Stimulated activated memory B cell treated with anti-CD40 and anti-IgM and Interleukin-4, amounts not matched to agents 10 μg/mL and 1 μg/mL and 100 μg/mL, for 72 hours (primary cell): ENCODE results near the gene KCNK13.
A peak's percentile ranks its signal among the peaks of the same experiment; 100 is the strongest.
"Not testable (repeated sequence)": the region's sequence is repeated elsewhere in the genome, so short reads cannot be mapped to it uniquely, and the experiment has no call there.

Experiments
- ATAC-seq: fragments of 150-1000 bp; cut with Tn5 transposase; 2 replicates; pipeline ENCODE4 v1.10.0; 2021
- H3K27ac Mint-ChIP-seq: one replicate; pipeline ENCODE4 v1.8.0; 2022; ENCODE audit warnings: mild to moderate bottlenecking, mixed read lengths
- H3K27me3 Mint-ChIP-seq: one replicate; pipeline ENCODE4 v1.8.0; 2022; ENCODE audit warnings: mixed read lengths
- H3K36me3 Mint-ChIP-seq: one replicate; pipeline ENCODE4 v1.8.0; 2022; ENCODE audit warnings: mixed read lengths
- H3K4me1 Mint-ChIP-seq: one replicate; pipeline ENCODE4 v1.8.0; 2022; ENCODE audit warnings: mixed read lengths
- H3K4me3 Mint-ChIP-seq: one replicate; pipeline ENCODE4 v1.8.0; 2022; ENCODE audit warnings: mild to moderate bottlenecking, moderate library complexity, mixed read lengths
- H3K9me3 Mint-ChIP-seq: one replicate; pipeline ENCODE4 v1.8.0; 2022; ENCODE audit warnings: mixed read lengths

KCNK13 gene

DNA sequence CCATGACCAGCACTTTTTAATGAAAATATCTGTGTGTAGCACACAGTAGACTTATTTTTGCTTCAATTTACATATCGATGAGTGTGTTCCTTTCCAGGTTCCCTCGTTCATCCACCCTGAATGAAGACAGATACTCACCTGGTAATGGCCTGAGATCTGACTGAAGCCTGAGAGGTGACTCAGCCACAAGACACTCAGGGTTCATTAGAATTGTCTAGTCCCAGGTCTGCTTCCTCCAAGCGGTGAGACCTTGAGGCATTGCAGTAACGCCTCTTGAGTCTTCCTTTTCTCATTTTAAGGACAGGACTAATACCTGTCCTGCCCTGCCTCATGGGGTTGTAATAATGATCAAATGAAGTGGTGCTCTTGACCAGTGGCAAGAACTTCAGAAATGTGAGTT lies 11.5 kb upstream of the KCNK13 start:
- peaks cover 44% of the 10 kb centered on the region for H3K27me3 Mint-ChIP-seq
- no peak for ATAC-seq
- H3K27ac Mint-ChIP-seq = no peak overlapping the region
- H3K4me3 Mint-ChIP-seq = no peak overlapping the region
- no peaks in the 10 kb centered on the region for H3K4me1 Mint-ChIP-seq
- H3K9me3 Mint-ChIP-seq = no peaks in the 10 kb centered on the region
- H3K36me3 Mint-ChIP-seq = peaks cover 13% of the 10 kb centered on the region

DNA sequence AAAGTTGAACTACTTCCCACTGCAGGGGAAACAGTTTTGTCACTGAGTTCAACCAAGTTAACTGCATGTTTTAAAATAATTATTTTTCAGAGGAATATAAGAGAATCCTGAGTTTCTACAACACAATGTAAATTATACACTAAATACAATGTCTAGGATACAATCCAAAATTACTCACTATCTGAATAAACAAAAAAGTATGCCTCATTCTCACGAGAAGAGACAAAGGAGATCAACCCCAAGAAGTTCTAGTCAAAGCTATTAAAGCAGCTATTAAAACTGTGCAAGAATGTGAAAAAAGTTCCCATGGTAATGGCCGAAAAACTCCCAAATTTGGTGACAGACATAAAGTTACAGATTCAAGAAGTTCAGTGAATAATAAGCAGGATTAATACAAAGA lies 8.8 kb upstream of the KCNK13 start:
- Mint-ChIP-seq H3K27ac (no peak overlapping the region), H3K9me3 (no peaks in the 10 kb centered on the region), H3K27me3 (peaks cover 69% of the 10 kb centered on the region), H3K4me3 (no peak overlapping the region), H3K36me3 (peaks cover under 1% of the 10 kb centered on the region), H3K4me1 (no peaks in the 10 kb centered on the region)
- no peak for ATAC-seq

DNA sequence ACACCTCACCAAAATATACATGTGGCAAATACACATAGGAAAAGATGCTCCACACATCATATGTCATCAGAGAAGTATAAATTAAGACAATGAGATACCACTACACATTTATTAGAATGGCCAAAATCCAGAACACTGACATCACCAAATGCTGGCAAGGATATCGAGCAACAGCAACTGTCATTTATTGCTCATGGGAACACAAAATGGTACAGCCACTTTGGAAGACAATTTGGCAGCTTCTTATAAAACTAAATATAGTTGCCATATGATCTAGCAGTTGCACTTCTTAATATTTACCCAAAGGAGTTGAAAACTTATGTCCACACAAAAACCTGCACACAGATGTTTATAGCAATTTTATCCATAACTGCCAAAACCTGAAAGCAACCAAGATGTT lies 7.0 kb upstream of the KCNK13 start:
- H3K27me3 Mint-ChIP-seq = peaks cover 84% of the 10 kb centered on the region
- no peak overlapping the region for H3K4me3 Mint-ChIP-seq
- no peak for ATAC-seq
- H3K9me3 Mint-ChIP-seq = peaks cover 10% of the 10 kb centered on the region
- H3K4me1 Mint-ChIP-seq = peaks cover 14% of the 10 kb centered on the region
- H3K27ac Mint-ChIP-seq = no peak overlapping the region
- no peaks in the 10 kb centered on the region for H3K36me3 Mint-ChIP-seq

DNA sequence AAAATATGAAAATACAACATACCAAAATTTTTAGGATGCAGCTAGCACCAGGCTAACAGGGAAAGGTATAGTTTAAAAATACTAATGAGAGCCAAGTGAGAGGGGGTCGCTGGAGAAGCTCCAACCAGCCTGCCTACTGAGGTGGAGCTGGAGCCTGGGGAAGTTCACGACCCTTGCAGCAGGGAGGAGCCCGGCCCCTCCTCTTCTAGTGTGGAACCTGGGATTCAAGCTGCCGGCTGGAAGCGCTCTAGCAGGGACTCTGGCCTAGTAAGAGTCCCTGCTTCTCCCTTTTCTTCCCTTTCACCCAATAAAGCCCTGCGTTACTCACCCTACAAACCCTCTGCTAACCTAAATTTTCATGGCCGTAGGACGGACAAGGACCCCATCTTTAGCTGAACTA lies 5.0 kb upstream of the KCNK13 start:
- Mint-ChIP-seq H3K4me1 (peaks cover 22% of the 10 kb centered on the region), H3K27me3 (peaks cover 83% of the 10 kb centered on the region), H3K27ac (no peak overlapping the region), H3K4me3 (no peak overlapping the region), H3K36me3 (no peaks in the 10 kb centered on the region), H3K9me3 (peaks cover 10% of the 10 kb centered on the region)
- ATAC-seq = no peak

DNA sequence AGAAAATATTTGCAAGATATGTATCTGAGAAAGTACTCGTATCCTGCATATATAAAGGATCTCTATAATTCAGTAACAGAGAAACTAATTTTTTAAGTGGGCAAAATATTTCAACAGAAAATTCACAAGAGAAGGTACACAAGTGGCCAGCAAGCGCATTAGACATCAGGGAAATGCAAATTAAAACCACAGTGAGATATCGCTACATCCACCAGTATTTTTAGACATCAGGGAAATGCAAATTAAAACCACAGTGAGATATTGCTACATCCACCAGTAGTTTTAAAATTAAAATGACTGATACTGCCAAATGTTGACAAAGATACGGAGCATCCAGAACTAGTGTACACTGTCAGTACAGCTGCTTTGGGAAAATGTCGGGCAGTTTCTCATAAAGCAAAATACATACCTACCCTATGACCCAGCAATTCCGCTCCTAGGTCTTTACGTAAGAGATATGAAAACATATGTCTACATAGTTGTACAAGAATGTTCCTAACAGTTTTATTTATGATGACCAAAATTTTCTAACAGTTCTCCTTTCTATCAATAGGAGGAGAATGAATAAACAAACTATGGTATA lies 2.8 kb upstream of the KCNK13 start:
- no peak for ATAC-seq
- H3K4me1 Mint-ChIP-seq = peaks cover 38% of the 10 kb centered on the region
- H3K36me3 Mint-ChIP-seq = no peaks in the 10 kb centered on the region
- peaks cover 87% of the 10 kb centered on the region for H3K27me3 Mint-ChIP-seq
- peaks cover 10% of the 10 kb centered on the region for H3K9me3 Mint-ChIP-seq
- H3K4me3 Mint-ChIP-seq = no peak overlapping the region
- no peak overlapping the region for H3K27ac Mint-ChIP-seq

DNA sequence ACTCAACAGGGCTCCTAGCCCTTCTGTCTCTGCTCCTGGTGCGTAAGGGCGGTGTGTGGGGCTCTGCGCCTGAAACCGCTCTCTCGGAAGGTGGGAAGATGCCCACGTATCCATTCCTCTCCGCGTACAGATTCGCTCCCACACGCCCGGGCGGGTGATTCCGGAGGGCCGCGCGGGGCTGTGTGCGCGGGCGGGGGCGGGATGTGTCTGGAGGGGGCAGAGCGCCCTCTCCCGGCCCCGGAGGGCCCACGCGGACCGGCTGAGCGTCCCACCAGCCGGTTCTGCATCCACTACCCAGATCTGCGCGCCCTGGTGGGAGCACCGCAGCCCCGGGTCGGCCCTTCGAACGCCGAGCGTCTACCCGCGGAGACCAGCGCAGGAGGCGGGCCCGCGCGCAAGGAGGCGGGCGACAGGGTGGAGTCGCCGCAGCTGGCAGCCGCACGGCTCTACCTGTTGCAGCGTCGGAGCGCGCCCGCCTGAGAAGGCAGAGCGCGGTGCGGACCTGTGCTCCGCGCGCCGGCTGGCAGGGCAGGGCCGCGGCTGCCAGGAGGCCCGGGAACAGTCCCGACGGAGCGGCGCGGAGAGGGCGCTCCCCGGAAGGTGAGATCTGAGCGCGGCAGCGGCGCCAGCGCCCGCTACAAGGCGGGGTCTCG lies 1.4 kb upstream of the KCNK13 start:
- Mint-ChIP-seq H3K4me1 (peaks cover 38% of the 10 kb centered on the region), H3K27me3 (peaks cover 87% of the 10 kb centered on the region), H3K4me3 (peak overlapping the region; percentile 62), H3K27ac (no peak overlapping the region), H3K36me3 (no peaks in the 10 kb centered on the region), H3K9me3 (peaks cover 10% of the 10 kb centered on the region)
- ATAC-seq = peak; percentile 73

DNA sequence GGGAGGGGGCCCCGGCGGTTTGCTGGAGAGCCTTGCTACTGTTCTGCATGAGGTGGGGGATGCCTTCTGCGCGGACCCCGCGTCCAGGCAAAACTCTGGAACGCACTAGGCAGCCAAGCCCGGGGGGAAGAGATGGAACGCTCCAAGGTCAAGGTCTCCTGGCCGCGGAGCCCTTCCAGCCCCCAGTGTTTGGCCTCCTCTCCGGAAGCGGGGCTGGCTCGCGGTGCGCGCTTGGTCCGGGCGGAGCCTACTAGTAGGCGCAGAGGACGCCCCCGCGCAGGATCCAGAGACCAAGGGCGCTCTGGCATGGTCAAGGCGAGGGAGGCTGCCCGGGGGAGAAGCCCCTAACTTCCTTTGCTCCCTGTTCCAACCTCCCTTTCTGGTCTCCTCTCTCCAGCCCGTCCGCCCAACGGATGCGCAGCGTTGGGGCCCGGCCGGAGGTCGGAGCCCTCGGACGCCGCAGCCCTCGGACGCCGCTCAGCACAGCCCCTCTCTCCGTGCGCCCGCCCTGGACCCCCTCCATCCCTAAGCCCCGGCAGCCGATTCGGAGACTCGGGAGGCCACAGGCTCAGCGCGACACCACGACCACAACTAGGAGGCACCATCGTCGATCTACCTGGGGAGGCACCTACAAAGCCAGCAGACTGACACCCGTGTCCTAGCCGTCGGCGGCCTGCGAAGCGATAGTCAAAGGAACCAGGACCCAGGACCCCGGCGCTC lies 669 bp upstream of the KCNK13 start:
- Mint-ChIP-seq H3K4me3 (peak overlapping the region; percentile 62), H3K27me3 (peaks cover 83% of the 10 kb centered on the region), H3K36me3 (no peaks in the 10 kb centered on the region), H3K27ac (no peak overlapping the region), H3K4me1 (peaks cover 38% of the 10 kb centered on the region), H3K9me3 (peaks cover 10% of the 10 kb centered on the region)
- no peak for ATAC-seq

DNA sequence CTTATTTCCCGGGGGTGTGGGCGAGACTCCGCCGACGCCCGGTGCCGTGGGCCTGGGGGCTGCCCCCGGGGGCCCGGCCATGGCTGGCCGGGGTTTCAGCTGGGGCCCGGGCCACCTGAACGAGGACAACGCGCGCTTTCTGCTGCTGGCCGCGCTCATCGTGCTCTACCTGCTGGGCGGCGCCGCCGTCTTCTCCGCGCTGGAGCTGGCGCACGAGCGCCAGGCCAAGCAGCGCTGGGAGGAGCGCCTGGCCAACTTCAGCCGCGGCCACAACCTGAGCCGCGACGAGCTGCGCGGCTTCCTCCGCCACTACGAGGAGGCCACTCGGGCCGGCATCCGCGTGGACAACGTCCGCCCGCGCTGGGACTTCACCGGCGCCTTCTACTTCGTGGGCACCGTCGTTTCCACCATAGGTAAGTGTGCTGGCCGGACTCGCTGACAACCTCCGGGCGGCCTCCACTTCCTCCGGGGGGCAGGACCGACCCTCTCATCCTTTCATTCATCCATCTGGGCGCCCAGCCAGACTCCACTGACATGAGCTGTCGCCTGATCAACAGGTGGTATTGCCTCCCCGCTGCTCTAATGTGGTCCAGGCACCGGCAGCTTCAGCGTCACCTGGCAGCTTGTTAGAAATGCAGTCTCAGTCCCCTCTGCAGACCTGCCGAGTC lies 467 bp downstream of the KCNK13 start:
- H3K9me3 Mint-ChIP-seq = peaks cover 10% of the 10 kb centered on the region
- peaks cover 38% of the 10 kb centered on the region for H3K4me1 Mint-ChIP-seq
- H3K36me3 Mint-ChIP-seq = no peaks in the 10 kb centered on the region
- peaks cover 71% of the 10 kb centered on the region for H3K27me3 Mint-ChIP-seq
- ATAC-seq = peak; percentile 46
- H3K27ac Mint-ChIP-seq = no peak overlapping the region
- H3K4me3 Mint-ChIP-seq = peak overlapping the region; percentile 81

DNA sequence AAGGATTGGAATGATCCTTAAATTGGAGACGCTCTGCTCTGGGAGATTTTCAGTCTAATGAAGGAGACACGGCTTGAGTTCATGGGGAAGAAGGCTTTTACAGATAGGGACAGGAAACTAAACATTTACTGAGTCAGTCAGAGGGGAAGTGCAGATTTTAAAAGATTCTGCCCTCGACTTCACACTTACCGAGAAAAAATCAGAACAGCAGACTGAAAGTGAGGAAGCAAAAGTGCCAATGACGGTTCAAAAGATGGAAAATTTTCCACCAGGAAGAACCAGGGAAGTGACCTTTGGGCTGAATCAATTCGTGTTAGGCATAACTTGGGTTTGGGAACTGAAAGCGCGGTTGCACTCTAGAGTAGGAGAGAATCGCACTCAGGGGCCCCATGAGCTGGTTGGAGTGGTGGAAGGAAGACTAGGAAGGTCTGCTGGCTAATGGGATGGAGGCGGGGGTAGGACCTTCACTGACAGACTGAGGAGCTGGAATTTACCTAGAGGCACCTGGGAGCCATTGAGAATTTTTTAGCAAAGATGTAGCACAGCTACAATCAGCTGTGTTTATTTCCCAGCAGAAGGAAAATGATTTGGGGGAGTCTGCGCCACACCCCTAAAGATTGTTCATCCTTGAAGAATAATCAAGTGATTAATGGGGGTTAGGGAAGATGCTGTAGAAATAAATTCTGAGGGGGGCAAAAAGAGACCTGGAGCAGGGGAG lies 1.2 kb downstream of the KCNK13 start:
- H3K27me3 Mint-ChIP-seq = peaks cover 66% of the 10 kb centered on the region

DNA sequence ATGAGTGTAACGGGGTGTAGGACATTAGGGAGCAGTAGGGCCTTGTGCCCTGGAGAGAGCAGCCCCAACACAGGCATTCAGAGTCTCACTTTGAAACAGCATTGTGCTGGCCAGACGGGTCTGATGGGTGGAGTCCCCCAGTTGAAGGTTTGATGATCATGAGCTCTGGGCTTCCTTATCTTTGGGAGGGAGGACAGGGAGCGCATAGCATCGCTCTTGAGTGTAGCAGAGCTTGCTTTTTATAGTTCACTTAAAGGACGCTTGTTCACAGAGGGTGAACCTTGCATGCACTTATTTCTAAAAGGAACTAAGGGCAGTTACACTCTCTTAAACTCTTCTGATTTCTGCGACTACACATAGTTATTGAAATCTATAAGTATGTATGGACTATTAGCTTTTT lies 10.6 kb downstream of the KCNK13 start:
- Mint-ChIP-seq H3K36me3 (no peaks in the 10 kb centered on the region), H3K4me3 (no peak overlapping the region), H3K9me3 (no peaks in the 10 kb centered on the region), H3K4me1 (no peaks in the 10 kb centered on the region), H3K27ac (no peak overlapping the region), H3K27me3 (peaks cover 17% of the 10 kb centered on the region)
- peak; percentile 49 for ATAC-seq

More for the DNA sequence above, 1.2 kb downstream of the KCNK13 start:
- peaks cover 10% of the 10 kb centered on the region for H3K9me3 Mint-ChIP-seq
- H3K27ac Mint-ChIP-seq = no peak overlapping the region
- no peak for ATAC-seq
- peak overlapping the region; percentile 81 for H3K4me3 Mint-ChIP-seq
- no peaks in the 10 kb centered on the region for H3K36me3 Mint-ChIP-seq
- H3K4me1 Mint-ChIP-seq = peaks cover 38% of the 10 kb centered on the region

DNA sequence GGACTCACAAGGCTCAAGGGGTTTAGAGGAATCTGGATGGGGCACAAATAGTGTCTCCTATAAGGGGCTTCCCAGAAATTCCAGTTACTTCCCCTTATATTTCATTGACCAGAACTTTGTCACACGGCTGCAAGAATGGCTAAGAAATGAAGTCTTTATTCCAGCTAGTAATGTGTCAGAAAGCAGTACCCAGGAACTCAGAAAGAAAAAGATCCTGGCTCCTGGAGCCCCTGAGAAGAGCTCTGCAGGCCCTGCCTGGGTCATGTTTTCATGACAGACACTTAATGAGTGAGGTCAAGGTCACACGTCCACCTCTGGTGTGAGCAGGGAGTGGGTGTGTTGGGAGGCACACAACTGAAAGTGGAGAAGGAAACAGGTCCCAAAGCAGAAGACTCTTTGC lies 17.8 kb downstream of the KCNK13 start:
- H3K27ac Mint-ChIP-seq = no peak overlapping the region
- no peak overlapping the region for H3K4me3 Mint-ChIP-seq
- no peaks in the 10 kb centered on the region for H3K9me3 Mint-ChIP-seq
- no peak for ATAC-seq
- peaks cover 45% of the 10 kb centered on the region for H3K27me3 Mint-ChIP-seq
- H3K4me1 Mint-ChIP-seq = no peaks in the 10 kb centered on the region
- H3K36me3 Mint-ChIP-seq = no peaks in the 10 kb centered on the region

DNA sequence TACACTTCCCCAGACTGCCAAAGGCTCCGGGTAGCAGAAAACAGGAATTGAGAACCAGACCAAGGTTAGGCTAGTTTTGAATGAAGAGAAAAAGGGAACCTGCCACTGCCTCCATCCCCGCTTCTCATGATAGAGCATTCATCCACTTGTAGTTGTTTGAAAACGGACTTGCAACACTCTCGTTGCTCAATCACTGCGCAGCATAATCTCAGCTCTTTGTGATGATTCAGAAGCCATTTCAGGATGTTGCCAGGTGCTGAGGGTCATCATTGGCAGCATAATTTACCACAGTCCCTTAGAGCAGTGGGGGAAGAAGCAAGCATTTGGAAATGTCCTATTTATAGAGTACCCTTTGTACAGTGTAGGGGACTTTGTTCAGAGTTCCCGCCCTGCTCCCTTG lies 25.6 kb downstream of the KCNK13 start:
- H3K27me3 Mint-ChIP-seq = peaks cover 14% of the 10 kb centered on the region
- H3K9me3 Mint-ChIP-seq = no peaks in the 10 kb centered on the region
- H3K4me1 Mint-ChIP-seq = no peaks in the 10 kb centered on the region
- H3K36me3 Mint-ChIP-seq = no peaks in the 10 kb centered on the region
- no peak overlapping the region for H3K4me3 Mint-ChIP-seq
- no peak overlapping the region for H3K27ac Mint-ChIP-seq
- ATAC-seq = peak; percentile 75

DNA sequence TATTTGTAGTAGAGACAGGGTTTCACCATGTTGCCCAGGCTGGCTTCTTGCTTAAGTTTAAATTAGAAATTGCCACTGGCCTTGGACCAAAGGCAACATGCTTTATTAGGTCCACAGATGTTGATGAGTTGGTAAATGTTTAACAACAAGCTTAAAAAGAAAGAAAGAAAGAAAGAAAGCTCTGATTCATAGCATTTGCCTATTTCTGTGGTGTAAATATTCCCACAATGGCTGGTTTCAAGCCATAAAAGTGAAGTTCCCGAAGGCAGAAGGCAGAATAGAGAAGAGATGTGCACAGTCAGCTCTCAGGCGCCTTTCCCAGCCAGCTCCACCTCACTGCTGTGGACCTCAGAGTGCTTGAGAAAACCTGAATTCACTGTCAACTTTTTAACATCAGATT lies 26.4 kb downstream of the KCNK13 start:
- ATAC-seq = no peak
- Mint-ChIP-seq H3K4me3 (no peak overlapping the region), H3K9me3 (no peaks in the 10 kb centered on the region), H3K27me3 (peaks cover 21% of the 10 kb centered on the region), H3K4me1 (no peaks in the 10 kb centered on the region), H3K27ac (no peak overlapping the region), H3K36me3 (no peaks in the 10 kb centered on the region)

DNA sequence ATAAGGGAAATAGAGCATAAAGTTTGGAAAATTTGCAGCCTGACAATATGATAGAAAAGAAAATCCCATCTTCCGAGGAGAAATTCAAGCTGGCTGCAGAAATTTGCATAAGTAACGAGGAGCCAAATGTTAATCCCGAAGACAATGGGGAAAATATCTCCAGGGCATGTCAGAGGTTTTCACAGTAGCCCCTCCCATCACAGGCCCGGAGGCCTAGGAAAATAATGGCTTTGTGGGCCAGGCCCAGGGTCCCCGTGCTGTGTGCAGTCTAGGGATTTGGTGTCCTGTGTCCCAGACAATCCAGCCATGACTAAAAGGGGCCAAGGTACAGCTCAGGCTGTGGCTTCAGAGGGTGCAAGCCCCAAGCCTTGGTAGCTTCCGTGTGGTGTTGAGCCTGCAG lies 27.7 kb downstream of the KCNK13 start:
- not testable (repeated sequence) for H3K4me1 Mint-ChIP-seq, H3K9me3 Mint-ChIP-seq, ATAC-seq, H3K27ac Mint-ChIP-seq, H3K36me3 Mint-ChIP-seq, H3K4me3 Mint-ChIP-seq
- peaks cover 26% of the 10 kb centered on the region for H3K27me3 Mint-ChIP-seq

DNA sequence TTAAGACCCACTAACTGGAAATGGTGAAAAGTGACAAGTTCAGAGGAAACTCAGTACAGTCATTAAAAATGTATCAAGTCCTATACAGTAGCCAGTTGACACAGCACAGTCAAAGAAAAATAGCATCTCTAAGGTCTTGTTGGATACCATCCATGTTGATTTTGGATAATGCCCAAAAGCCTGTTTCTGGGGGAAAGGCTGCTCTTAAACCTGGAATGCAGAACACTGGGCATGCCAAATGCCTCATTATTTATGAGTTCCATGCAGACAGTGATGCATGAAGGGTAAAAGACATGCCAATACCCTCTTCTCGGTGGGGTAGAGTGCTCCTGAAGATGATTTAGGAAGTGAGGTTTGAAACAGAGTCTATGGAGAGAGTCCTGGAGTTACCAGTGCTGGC lies 29.6 kb downstream of the KCNK13 start:
- H3K9me3 Mint-ChIP-seq = no peaks in the 10 kb centered on the region
- H3K36me3 Mint-ChIP-seq = no peaks in the 10 kb centered on the region
- no peak overlapping the region for H3K27ac Mint-ChIP-seq
- H3K4me1 Mint-ChIP-seq = no peaks in the 10 kb centered on the region
- no peak for ATAC-seq
- no peak overlapping the region for H3K4me3 Mint-ChIP-seq
- peaks cover 26% of the 10 kb centered on the region for H3K27me3 Mint-ChIP-seq
